Stimulated activated CD8-positive, alpha-beta memory T cell treated with anti-CD3 and anti-CD28 coated beads, Interleukin-2, amount 100 ng/mL, for 48 hours (primary cell): ENCODE measurements around the gene WDR45.

Source experiments
- DNase-seq, 2 donors: peaks; one replicate each; pipeline ENCODE4 v3.0.0-alpha.2; 2020; ENCODE audit warnings: low read depth in 2 of 2

Gene WDR45

GRCh38 chrX:49043220-49043986 lies 36.3 kb downstream of the WDR45 start, which contains the start of gene TFE3:
Gene TFE3 (minus strand): TSS chrX:49043357. CDS start chrX:49043226, 131 bp downstream.
- peak; percentile 88 to 92 for DNase-seq

GRCh38 chrX:49042581-49043219 lies 37.0 kb downstream of the WDR45 start:
- DNase-seq = no peak

GRCh38 chrX:49041744-49042580 lies 37.7 kb downstream of the WDR45 start:
- DNase-seq = no peak

GRCh38 chrX:49040376-49040955 lies 39.2 kb downstream of the WDR45 start:
- no peak for DNase-seq

GRCh38 chrX:49039598-49040375 lies 39.9 kb downstream of the WDR45 start:
- peak; percentile 7 to 26 for DNase-seq

GRCh38 chrX:49037883-49038475 lies 41.7 kb downstream of the WDR45 start:
- no peak for DNase-seq

GRCh38 chrX:49030283-49030682 lies 49.4 kb downstream of the WDR45 start:
- no peak for DNase-seq

GRCh38 chrX:49029876-49030275 lies 49.8 kb downstream of the WDR45 start:
- DNase-seq = no peak
